ENCODE data around the gene TUBAL3.
A peak's percentile ranks its signal among the peaks of the same experiment; 100 is the strongest.

The TUBAL3 gene

DNA sequence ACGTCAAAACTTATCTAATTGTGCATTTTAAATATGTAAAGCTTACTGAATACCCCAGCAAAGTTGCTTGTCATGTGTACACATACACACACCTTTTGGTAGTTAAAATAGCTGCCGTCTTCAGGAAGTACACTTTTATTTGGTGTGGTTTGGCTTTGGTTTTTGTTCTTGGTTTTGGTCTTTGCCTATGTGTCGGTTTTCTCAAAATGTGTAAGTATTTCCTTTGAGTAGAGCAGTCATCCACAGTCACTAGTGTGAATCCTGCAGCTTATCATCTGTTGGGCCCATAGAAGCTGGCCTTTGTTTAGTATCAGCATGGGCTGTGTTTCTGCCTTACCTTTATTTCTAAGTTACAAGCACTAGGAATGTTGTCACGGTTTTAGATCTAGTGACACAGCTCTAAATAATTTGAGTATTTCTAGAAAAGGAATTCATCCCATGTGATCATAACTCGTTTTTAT, 43.0 kb upstream of the TUBAL3 start:
- H3K27ac ChIP-seq: peak overlapping the region; percentile 85
- TF ChIP-seq CTCF (IDR thresholded peaks at IDR 0.05) (no peak), ZFX (IDR thresholded peaks at IDR 0.05; ENCODE audit: borderline replicate concordance) (no peak)

DNA sequence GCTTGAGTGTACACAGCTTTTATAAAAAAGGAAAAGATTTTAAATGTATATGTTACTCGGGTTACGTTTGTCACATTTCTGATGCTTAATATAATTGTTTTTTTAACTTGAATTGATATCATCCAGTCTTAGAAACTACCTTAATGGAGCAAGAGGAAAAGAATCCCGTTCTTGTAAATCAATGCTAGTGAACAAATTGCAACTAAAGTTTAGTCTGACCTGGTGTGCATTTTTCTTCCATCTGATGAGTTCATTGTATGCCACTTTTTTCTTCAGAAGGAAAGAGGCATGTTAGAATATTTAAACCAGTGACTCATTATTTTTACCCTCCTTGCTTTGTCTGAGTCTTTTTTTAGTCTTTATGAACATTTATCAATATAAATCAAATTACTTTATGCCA, 42.4 kb upstream of the TUBAL3 start:
- TF ChIP-seq ZFX (IDR thresholded peaks at IDR 0.05; ENCODE audit: borderline replicate concordance) (no peak), CTCF (IDR thresholded peaks at IDR 0.05) (no peak)
- peak overlapping the region; percentile 85 for H3K27ac ChIP-seq

GRCh38 chr10:5446390-5446926, 41.8 kb upstream of the TUBAL3 start:
- TF ChIP-seq ZFX (IDR thresholded peaks at IDR 0.05; ENCODE audit: borderline replicate concordance) (no peak), CTCF (IDR thresholded peaks at IDR 0.05) (no peak)
- H3K27ac ChIP-seq: peak overlapping the region; percentile 85

- TF ChIP-seq CTCF (IDR thresholded peaks at IDR 0.05) (no peak), ZFX (IDR thresholded peaks at IDR 0.05; ENCODE audit: borderline replicate concordance) (no peak)
- H3K27ac ChIP-seq: peak overlapping the region; percentile 85
Observed at GRCh38 chr10:5445006-5445405, 40.4 kb upstream of the TUBAL3 start.

DNA sequence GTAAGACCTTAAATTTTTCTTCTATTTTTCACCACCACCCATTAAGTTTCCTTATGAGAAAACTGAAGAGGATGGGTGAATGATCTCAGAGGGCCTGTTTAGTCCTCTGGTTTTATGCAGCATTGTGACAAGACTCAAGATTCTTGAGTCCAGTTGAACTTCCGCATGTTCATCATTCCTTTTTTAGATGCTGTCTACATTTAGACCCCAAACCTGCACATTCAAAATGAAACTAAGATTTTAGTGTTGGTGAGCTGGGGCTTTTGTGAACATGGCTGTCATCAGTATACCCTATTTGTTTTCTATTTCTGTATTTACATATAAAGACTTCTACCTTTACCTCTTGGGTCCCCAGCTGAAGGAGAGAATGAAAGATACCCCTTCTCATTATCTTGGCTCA, 38.8 kb upstream of the TUBAL3 start:
- TF ChIP-seq ZFX (IDR thresholded peaks at IDR 0.05; ENCODE audit: borderline replicate concordance) (no peak), CTCF (IDR thresholded peaks at IDR 0.05) (no peak)
- no peak overlapping the region for H3K27ac ChIP-seq

DNA sequence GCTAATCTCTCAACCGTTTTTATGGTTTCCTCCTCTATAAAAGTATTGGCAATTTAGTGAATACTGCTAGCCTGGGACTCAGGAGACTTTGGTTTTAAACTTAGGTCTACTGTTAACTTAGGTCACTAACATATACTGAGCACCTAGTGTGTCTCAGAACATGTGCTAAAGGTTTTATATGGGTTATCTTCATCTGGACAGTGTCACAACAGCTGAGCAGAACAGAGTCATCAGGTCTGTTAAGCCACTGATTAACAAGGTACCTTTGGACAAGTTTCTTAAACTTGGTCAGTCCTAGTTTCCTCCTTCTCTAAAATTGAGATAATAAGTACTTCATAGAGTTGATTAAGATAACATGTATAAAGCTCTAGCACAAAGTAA, 38.4 kb upstream of the TUBAL3 start:
- H3K27ac ChIP-seq: no peak overlapping the region
- no peak for TF ChIP-seq CTCF (IDR thresholded peaks at IDR 0.05)
- TF ChIP-seq ZFX (IDR thresholded peaks at IDR 0.05; ENCODE audit: borderline replicate concordance): no peak

GRCh38 chr10:5442065-5442989, 37.7 kb upstream of the TUBAL3 start:
- peak; percentile 86 for TF ChIP-seq CTCF (IDR thresholded peaks at IDR 0.05)
- no peak for TF ChIP-seq ZFX (IDR thresholded peaks at IDR 0.05; ENCODE audit: borderline replicate concordance)
- H3K27ac ChIP-seq: 0 out of 2 replicates have a peak overlapping the region, but pooled peaks have one; percentile 11

Measured in 22Rv1 (cell line).